Measurements from ENCODE around the gene CNOT3. TPM values are rescaled to one million over a fixed set of nuclear protein-coding genes. Genes with fewer than 3 reads are reported as not detected.

Gene CNOT3
- total and polyA plus RNA-seq, 3 donors from 2014 or later, result 79.3 to 94.3 (median 79.9) TPM

DNA sequence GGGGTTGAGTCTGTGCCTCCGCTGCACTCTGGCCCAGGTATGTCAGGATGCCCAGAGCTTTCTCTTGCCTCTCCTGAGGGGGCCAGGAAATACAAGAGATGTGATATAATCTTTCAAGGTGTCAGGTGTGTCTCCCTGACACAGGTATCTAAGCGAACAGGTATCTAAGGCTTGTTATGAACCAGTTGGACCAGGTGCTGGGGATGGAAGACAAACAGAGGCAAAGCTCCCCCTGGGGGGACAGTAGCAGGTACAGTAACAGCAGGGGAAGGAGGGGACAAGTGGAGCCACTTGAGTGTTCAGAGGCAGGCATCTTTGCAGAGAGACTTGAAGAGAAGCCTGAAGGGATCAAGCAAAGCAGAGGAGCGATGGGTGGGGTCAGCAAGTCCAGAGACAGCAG lies 19.4 kb downstream of the CNOT3 start:
- Histone ChIP-seq H3K4me1 (peaks cover 20% of the 10 kb centered on the region), H3K27me3 (no peaks in the 10 kb centered on the region), H3K36me3 (ENCODE audit: low read depth, missing control alignments) (no peaks in the 10 kb centered on the region), H3K27ac (no peak overlapping the region), H3K9me3 (no peaks in the 10 kb centered on the region), H3K4me3 (no peak overlapping the region)
- WGBS, 2 donors, result 92 to 93% methylated on average over 2 to 3 of the region's 3 CpGs
- no peak for TF ChIP-seq POLR2A (IDR thresholded peaks at IDR 0.05)
- TF ChIP-seq, protein P1, sequence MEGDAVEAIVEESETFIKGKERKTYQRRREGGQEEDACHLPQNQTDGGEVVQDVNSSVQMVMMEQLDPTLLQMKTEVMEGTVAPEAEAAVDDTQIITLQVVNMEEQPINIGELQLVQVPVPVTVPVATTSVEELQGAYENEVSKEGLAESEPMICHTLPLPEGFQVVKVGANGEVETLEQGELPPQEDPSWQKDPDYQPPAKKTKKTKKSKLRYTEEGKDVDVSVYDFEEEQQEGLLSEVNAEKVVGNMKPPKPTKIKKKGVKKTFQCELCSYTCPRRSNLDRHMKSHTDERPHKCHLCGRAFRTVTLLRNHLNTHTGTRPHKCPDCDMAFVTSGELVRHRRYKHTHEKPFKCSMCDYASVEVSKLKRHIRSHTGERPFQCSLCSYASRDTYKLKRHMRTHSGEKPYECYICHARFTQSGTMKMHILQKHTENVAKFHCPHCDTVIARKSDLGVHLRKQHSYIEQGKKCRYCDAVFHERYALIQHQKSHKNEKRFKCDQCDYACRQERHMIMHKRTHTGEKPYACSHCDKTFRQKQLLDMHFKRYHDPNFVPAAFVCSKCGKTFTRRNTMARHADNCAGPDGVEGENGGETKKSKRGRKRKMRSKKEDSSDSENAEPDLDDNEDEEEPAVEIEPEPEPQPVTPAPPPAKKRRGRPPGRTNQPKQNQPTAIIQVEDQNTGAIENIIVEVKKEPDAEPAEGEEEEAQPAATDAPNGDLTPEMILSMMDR (IDR thresholded peaks at IDR 0.05), result no peak
- intact Hi-C loops (cut with DNase I; ENCODE audit: low total_unique reads), result no loop called here
- no peak for DNase-seq

DNA sequence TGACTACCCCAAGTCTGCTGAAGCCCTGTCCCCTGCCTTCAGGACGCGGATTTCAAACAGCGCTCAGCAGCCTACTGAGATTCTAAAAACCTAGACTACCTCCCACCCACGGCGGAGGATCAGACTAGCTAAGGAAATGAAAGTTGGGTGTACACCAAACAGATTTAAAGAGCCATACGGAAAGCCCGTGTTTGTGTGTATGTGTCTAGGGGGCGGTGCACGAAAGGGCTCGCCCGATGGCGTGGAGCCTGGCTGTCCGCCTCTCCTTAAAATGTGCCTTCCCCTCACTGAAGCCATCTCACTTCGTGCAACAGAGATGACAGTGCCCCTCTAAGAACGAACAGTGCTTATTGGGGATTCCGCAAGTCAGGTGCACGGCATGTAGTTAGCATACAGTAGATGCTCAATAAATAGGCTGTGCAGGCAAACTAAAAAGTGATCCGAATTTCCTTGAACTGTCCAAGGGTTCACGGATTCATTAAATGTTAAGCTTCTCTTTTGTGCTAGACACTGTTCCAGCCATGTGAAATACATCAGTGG lies 21.3 kb downstream of the CNOT3 start:
- Histone ChIP-seq H3K27me3 (no peaks in the 10 kb centered on the region), H3K4me3 (peak overlapping the region; percentile 76 to 78), H3K27ac (peak overlapping the region; percentile 93 to 97), H3K9me3 (no peaks in the 10 kb centered on the region), H3K36me3 (ENCODE audit: low read depth, missing control alignments) (no peaks in the 10 kb centered on the region), H3K4me1 (peaks cover 20% of the 10 kb centered on the region)
- intact Hi-C loops (cut with DNase I; ENCODE audit: low total_unique reads), result no loop called here
- 7% methylated on average over 19 of the region's 19 CpGs for WGBS, 2 donors
- no peak for TF ChIP-seq POLR2A (IDR thresholded peaks at IDR 0.05)
- TF ChIP-seq, protein P1 (IDR thresholded peaks at IDR 0.05), result no peak
- no peak for DNase-seq

DNA sequence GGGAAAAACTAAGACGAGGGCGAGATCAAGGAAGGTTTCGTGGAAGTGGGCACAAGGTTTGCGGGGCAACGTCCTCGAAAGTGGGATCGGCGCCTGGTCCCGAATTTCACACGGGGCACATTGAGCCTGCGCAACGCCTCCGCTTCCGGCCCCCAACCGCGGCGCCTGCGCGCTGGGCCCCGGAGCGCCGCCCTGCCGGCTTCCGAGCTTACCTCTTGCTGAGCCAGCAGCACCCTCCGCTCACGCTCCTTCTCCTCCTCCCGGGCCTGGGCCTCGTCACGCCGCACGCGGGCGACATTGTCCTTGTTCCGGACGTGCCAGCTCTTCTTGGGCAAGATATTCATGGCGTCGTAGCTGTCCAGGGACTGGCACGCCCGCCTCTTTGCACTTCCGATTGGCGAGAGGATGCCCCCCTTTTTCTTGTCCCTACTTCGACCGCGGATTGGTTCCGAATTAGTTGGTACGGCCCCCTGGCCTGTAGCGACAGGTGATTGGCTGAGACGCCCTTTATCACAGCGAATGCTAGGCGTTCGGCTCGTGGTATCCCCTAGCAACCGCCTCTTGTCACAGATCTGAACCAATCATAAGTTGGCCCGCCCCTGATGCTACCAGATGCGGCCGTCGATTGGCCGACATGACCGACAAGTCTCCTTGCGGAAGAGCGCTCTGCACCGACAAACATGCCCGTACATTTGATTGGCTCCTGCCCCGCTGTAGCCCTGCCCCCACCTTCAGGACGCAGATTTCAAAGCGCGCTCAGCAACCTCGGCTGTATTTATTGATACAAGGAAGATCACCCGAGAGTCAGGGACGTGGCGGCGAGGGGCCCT lies 22.0 kb downstream of the CNOT3 start, which contains the start of gene LENG1:
TSS of gene LENG1 (minus strand) at position 370 of the 830 bp plus-strand sequence. CDS start at position 344, 26 bp downstream.
- H3K27ac ChIP-seq, result peak within 1 kb of the TSS; percentile 93 to 97
- H3K4me3 ChIP-seq, result peak within 1 kb of the TSS; percentile 76 to 78
- WGBS, 2 donors, result 0% methylated on average over 11 to 72 of the region's 72 CpGs
- H3K36me3 ChIP-seq (ENCODE audit: low read depth, missing control alignments), result no peaks in the 10 kb centered on the region
- intact Hi-C loops (cut with DNase I; ENCODE audit: low total_unique reads), result no loop called here
- peak; percentile 100 for DNase-seq
- H3K27me3 ChIP-seq, result no peaks in the 10 kb centered on the region
- peaks cover 20% of the 10 kb centered on the region for H3K4me1 ChIP-seq
- TF ChIP-seq POLR2A (IDR thresholded peaks at IDR 0.05), result no peak
- TF ChIP-seq, protein P1 (IDR thresholded peaks at IDR 0.05), result peak in 1 of 3 experiments; percentile 27
- H3K9me3 ChIP-seq, result no peaks in the 10 kb centered on the region

DNA sequence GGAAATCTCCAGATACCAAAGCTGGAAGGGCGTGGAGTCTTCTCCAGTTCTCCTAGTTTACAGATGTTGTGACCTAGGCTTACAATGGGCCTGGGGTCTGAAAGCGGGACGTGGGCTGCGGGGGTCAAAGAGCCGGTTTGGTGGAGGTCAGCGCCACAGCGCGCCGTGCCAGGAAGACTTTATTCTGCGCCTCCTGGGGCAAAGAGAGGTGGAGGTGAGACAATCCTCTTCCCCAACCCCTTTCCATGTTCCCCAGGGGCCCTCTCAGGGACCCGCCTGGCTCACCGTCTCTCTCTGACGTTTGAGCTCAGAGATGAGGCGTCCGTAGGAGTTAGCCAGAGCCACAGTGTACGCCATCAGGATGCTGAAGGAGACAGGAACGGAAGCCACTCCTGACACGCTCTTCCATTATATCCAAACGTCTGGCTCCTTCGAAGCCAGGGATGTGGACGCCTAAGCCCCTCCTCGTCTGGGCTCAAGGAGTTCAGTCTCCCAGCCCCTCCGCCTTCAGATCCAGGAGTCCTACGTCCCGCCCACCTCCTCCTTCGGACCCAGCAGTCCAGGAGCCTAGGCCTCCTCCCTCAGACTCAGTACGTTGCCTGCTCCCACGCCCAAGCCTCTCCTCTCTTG lies 22.7 kb downstream of the CNOT3 start:
- peak overlapping the region; percentile 82 to 83 for H3K27ac ChIP-seq
- no peak for DNase-seq
- H3K27me3 ChIP-seq, result no peaks in the 10 kb centered on the region
- H3K9me3 ChIP-seq, result no peaks in the 10 kb centered on the region
- peaks cover 20% of the 10 kb centered on the region for H3K4me1 ChIP-seq
- no peaks in the 10 kb centered on the region for H3K36me3 ChIP-seq (ENCODE audit: low read depth, missing control alignments)
- peak overlapping the region; percentile 76 to 78 for H3K4me3 ChIP-seq
- 2% methylated on average over 16 to 28 of the region's 28 CpGs for WGBS, 2 donors
- no peak for TF ChIP-seq POLR2A (IDR thresholded peaks at IDR 0.05)
- TF ChIP-seq, protein P1 (IDR thresholded peaks at IDR 0.05), result no peak
- intact Hi-C loops (cut with DNase I; ENCODE audit: low total_unique reads), result no loop called here
